ENCODE measurements around the gene MAU2.

The MAU2 gene

GRCh38 chr19:19292607-19293006 lies 28.0 kb upstream of the MAU2 start:
- H3K9me3 ChIP-seq (ENCODE audit: insufficient read depth, low read length) = no peaks in the 10 kb centered on the region
- no peak overlapping the region for H3K27ac ChIP-seq (ENCODE audit: low read length)
- H4K20me1 ChIP-seq (ENCODE audit: insufficient read depth, low read length) = no peaks in the 10 kb centered on the region
- H2AFZ ChIP-seq (ENCODE audit: low read depth, low read length) = no peak overlapping the region
- TF ChIP-seq EZH2phosphoT487 (IDR thresholded peaks at IDR 0.05; ENCODE audit: low read depth) (no peak), CTCF (IDR thresholded peaks at IDR 0.05; ENCODE audit: low read depth, low read length) (no peak)
- no peak overlapping the region for H3K4me2 ChIP-seq (ENCODE audit: low read length)
- H3K36me3 ChIP-seq (replicated peaks; ENCODE audit: low read depth, low read length) = peaks cover 46% of the 10 kb centered on the region
- no peaks in the 10 kb centered on the region for H3K4me1 ChIP-seq (ENCODE audit: low read length)
- no peaks in the 10 kb centered on the region for H3K27me3 ChIP-seq (ENCODE audit: low read depth, low read length)
- no peak overlapping the region for H3K4me3 ChIP-seq (ENCODE audit: low read length)
- no peak overlapping the region for H3K9ac ChIP-seq (ENCODE audit: low read length)
- H3K79me2 ChIP-seq (ENCODE audit: low read length) = no peaks in the 10 kb centered on the region

- Histone ChIP-seq H3K27ac (ENCODE audit: low read length) (no peak overlapping the region), H3K4me2 (ENCODE audit: low read length) (no peak overlapping the region), H4K20me1 (ENCODE audit: insufficient read depth, low read length) (no peaks in the 10 kb centered on the region), H3K9ac (ENCODE audit: low read length) (no peak overlapping the region), H3K4me1 (ENCODE audit: low read length) (no peaks in the 10 kb centered on the region), H3K36me3 (replicated peaks; ENCODE audit: low read depth, low read length) (peaks cover 40% of the 10 kb centered on the region), H3K4me3 (ENCODE audit: low read length) (no peak overlapping the region), H2AFZ (ENCODE audit: low read depth, low read length) (no peak overlapping the region), H3K79me2 (ENCODE audit: low read length) (no peaks in the 10 kb centered on the region), H3K9me3 (ENCODE audit: insufficient read depth, low read length) (no peaks in the 10 kb centered on the region), H3K27me3 (ENCODE audit: low read depth, low read length) (no peaks in the 10 kb centered on the region)
- TF ChIP-seq CTCF (IDR thresholded peaks at IDR 0.05; ENCODE audit: low read depth, low read length) (no peak), EZH2phosphoT487 (IDR thresholded peaks at IDR 0.05; ENCODE audit: low read depth) (no peak)
These were observed 25.7 kb upstream of the MAU2 start for GRCh38 chr19:19294914-19295313.

DNA sequence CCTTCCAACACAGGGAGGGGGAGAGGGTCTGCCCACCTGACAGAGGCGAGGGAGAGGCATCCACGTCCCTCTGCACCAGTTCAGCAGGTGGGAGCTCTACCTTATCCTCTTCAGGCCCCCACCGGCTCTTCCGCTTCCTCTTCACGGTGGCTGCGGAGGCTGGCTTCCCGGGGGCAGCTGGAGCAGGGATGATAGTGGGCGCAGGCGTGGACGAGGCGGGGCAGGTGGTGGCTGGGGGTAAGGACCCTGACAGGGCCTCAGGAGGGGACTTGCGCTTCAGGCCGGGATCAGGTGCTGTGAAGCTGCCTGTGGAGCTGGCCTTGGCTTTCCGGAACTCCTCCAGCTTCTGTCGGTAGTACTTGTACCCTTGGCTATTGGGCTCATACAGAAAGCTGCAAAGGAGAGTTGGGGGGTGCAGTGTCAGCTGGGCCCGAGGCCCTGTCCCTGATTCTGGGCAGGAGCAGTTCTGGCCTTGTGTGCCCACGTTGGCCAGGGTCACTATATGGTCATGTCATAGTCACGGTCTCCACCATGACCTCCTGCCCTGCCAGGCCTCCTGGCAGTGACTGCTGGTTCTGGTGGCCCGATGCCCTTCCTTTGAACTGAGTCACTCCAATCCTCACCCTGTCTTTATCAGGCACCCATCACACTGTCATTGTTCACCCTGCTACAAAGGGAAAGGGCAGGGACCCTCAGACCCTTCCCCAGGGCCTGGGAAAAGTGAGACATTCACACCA lies 23.5 kb upstream of the MAU2 start:
- Histone ChIP-seq H3K9ac (ENCODE audit: low read length) (no peak overlapping the region), H3K27me3 (ENCODE audit: low read depth, low read length) (no peaks in the 10 kb centered on the region), H3K4me1 (ENCODE audit: low read length) (no peaks in the 10 kb centered on the region), H3K4me2 (ENCODE audit: low read length) (no peak overlapping the region), H3K79me2 (ENCODE audit: low read length) (no peaks in the 10 kb centered on the region), H4K20me1 (ENCODE audit: insufficient read depth, low read length) (no peaks in the 10 kb centered on the region), H3K27ac (ENCODE audit: low read length) (no peak overlapping the region), H3K9me3 (ENCODE audit: insufficient read depth, low read length) (no peaks in the 10 kb centered on the region), H3K36me3 (replicated peaks; ENCODE audit: low read depth, low read length) (peaks cover 49% of the 10 kb centered on the region), H3K4me3 (ENCODE audit: low read length) (no peak overlapping the region), H2AFZ (ENCODE audit: low read depth, low read length) (no peak overlapping the region)
- TF ChIP-seq CTCF (IDR thresholded peaks at IDR 0.05; ENCODE audit: low read depth, low read length) (no peak), EZH2phosphoT487 (IDR thresholded peaks at IDR 0.05; ENCODE audit: low read depth) (no peak)

DNA sequence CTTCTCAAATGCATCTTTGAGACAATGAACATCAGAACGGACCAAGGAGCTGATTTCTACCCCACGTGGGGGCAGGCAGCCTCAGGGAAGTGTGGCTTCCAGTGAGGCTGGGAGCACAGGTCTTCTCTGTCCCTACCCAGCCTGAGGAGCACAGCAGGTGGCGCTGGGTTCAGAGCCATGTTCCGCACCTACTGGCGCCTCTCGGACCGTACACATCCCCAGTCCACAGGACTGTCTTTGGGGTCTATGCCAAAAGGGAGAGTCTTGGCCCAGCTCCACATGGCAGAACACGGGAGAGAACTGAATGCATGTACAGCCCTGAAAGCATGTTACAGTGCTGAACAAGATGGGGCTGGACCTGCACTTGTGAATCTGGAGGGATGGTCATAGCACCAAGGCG lies 22.9 kb upstream of the MAU2 start:
- H3K27ac ChIP-seq (ENCODE audit: low read length) = no peak overlapping the region
- H4K20me1 ChIP-seq (ENCODE audit: insufficient read depth, low read length) = no peaks in the 10 kb centered on the region
- no peak overlapping the region for H3K4me3 ChIP-seq (ENCODE audit: low read length)
- no peak overlapping the region for H3K9ac ChIP-seq (ENCODE audit: low read length)
- H3K79me2 ChIP-seq (ENCODE audit: low read length) = no peaks in the 10 kb centered on the region
- H3K4me1 ChIP-seq (ENCODE audit: low read length) = no peaks in the 10 kb centered on the region
- peaks cover 47% of the 10 kb centered on the region for H3K36me3 ChIP-seq (replicated peaks; ENCODE audit: low read depth, low read length)
- no peaks in the 10 kb centered on the region for H3K9me3 ChIP-seq (ENCODE audit: insufficient read depth, low read length)
- TF ChIP-seq CTCF (IDR thresholded peaks at IDR 0.05; ENCODE audit: low read depth, low read length) (no peak), EZH2phosphoT487 (IDR thresholded peaks at IDR 0.05; ENCODE audit: low read depth) (no peak)
- no peaks in the 10 kb centered on the region for H3K27me3 ChIP-seq (ENCODE audit: low read depth, low read length)
- no peak overlapping the region for H3K4me2 ChIP-seq (ENCODE audit: low read length)
- H2AFZ ChIP-seq (ENCODE audit: low read depth, low read length) = no peak overlapping the region

Measured in OCI-LY3 (cell line).